ENCODE measurements around the gene PTGFRN. TPM values are rescaled to one million over a fixed set of nuclear protein-coding genes. Genes with fewer than 3 reads are reported as not detected.

The PTGFRN gene
- total and polyA plus RNA-seq, 2 of the 13 experiments (the other 11 are each of a cell fraction or from before 2014, with no cell fraction given), result 3.3 to 11.3 TPM

DNA sequence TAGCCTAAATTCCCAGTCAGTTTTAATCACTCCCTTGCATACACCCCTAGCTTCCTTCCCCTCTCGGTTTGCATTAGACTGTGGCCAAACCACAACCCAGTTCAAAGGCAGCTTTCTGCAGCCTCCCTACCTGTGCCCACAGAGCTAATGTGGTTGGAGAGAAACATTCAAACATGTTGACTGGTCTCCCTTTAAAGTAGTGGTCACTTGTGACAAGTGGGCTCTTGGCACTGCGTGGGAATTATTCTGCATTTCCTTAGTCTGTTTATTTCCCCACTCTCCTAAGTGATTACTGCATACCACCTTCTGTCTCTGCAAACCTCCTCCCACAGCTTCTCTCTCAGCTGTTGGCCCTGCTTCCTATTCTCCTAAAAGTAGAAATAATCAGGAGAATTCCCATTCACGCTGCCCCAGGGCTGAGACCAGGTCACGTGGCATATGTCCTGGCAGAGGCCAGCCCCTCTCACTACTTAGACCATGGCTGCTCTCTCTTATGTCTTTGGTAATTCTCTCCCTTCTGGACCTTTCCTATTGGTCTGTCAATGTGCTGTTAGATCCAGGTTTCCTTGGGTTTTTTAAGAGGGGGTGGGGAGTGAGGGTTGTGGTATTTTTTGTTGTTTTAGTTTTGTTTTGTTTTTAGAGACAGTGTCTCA lies 53.4 kb downstream of the PTGFRN start (continued):
- TF ChIP-seq ZNF225 (CRISPR knock-in tag; IDR thresholded peaks at IDR 0.05) (no peak), ZSCAN29 (CRISPR knock-in tag; conservative IDR thresholded peaks at IDR 0.05) (no peak)

DNA sequence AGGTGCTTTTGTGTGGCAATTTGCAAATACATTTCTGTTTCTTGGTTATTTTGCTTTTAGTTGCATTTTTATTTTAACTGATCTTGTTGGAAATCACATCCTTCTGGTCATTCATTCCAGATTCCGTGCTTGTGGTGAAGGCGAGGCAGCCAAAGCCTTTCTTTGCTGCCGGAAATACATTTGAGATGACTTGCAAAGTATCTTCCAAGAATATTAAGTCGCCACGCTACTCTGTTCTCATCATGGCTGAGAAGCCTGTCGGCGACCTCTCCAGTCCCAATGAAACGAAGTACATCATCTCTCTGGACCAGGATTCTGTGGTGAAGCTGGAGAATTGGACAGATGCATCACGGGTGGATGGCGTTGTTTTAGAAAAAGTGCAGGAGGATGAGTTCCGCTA lies 57.1 kb downstream of the PTGFRN start:
- no peaks in the 10 kb centered on the region for H3K79me2 ChIP-seq (ENCODE audit: insufficient read depth, low read length)
- no peaks in the 10 kb centered on the region for H4K20me1 ChIP-seq (ENCODE audit: insufficient read depth, low read length)
- FAIRE-seq, result no peak
- intact Hi-C loops (cut with micrococcal nuclease; ENCODE audit: unreplicated experiment), result no loop called here
- H3K4me2 ChIP-seq (ENCODE audit: low read depth, low read length), result no peak overlapping the region
- no peaks in the 10 kb centered on the region for H3K9me3 ChIP-seq (ENCODE audit: low read length)
- H3K4me1 ChIP-seq (ENCODE audit: insufficient read depth, low read length), result peaks cover 2% of the 10 kb centered on the region
- H3K9ac ChIP-seq (ENCODE audit: insufficient read depth, low read depth, low read length), result no peak overlapping the region
- ChIA-PET POLR2A (no interaction called here), CTCF (ENCODE audit: low intra/inter-chr PET ratio, low total read pairs) (no interaction called here)
- no peak overlapping the region for H3K4me3 ChIP-seq (replicated peaks in 1 of 3; ENCODE audit: insufficient read depth in 1 of 3, low read depth in 2 of 3, low read length in 3 of 3)
- no TSS peak for BruUV-seq (replicated peaks)
- H3K36me3 ChIP-seq (replicated peaks in 1 of 2; ENCODE audit: control insufficient read depth in 1 of 2, insufficient read depth in 2 of 2, low read length in 2 of 2), result no peaks in the 10 kb centered on the region
- H2AFZ ChIP-seq (ENCODE audit: low read length), result no peak overlapping the region
- no peak for DNase-seq (ENCODE audit: low spot score)
- no peak overlapping the region for H3K27ac ChIP-seq (ENCODE audit: extremely low read length, insufficient read depth, low read length)
- in situ Hi-C loops (cut with HindIII; ENCODE audit: extremely low pct_ligation_motif_present, low pct_unique_long_range_greater_than_20kb), result no loop called here
- 65% methylated on average over 11 of the region's 11 CpGs for WGBS (ENCODE audit: low lambda C conversion rate)
- ATAC-seq, result no peak
- no peaks in the 10 kb centered on the region; a peak in 1 of 5 replicates for H3K27me3 ChIP-seq (ENCODE audit: control insufficient read depth in 1 of 2, insufficient read depth in 2 of 2, low read length in 2 of 2)
- TF ChIP-seq ZBTB10 (CRISPR knock-in tag; IDR thresholded peaks at IDR 0.05; ENCODE audit: borderline replicate concordance) (no peak), ZFP36L1 (CRISPR knock-in tag; IDR thresholded peaks at IDR 0.05) (no peak), NR2F1 (CRISPR knock-in tag; IDR thresholded peaks at IDR 0.05) (no peak), ONECUT2 (CRISPR knock-in tag; IDR thresholded peaks at IDR 0.05) (no peak), KLF12 (CRISPR knock-in tag; IDR thresholded peaks at IDR 0.05; ENCODE audit: borderline replicate concordance) (no peak), SPEN (CRISPR knock-in tag; IDR thresholded peaks at IDR 0.05; ENCODE audit: low read depth) (no peak), SRSF1 (optimal IDR thresholded peaks at IDR 0.05; ENCODE audit: low read depth, low read length) (no peak), ZNF280B (CRISPR knock-in tag; IDR thresholded peaks at IDR 0.05; ENCODE audit: borderline replicate concordance) (no peak), SP2 (CRISPR knock-in tag; IDR thresholded peaks at IDR 0.05) (no peak)
- TF ChIP-seq, protein P1, sequence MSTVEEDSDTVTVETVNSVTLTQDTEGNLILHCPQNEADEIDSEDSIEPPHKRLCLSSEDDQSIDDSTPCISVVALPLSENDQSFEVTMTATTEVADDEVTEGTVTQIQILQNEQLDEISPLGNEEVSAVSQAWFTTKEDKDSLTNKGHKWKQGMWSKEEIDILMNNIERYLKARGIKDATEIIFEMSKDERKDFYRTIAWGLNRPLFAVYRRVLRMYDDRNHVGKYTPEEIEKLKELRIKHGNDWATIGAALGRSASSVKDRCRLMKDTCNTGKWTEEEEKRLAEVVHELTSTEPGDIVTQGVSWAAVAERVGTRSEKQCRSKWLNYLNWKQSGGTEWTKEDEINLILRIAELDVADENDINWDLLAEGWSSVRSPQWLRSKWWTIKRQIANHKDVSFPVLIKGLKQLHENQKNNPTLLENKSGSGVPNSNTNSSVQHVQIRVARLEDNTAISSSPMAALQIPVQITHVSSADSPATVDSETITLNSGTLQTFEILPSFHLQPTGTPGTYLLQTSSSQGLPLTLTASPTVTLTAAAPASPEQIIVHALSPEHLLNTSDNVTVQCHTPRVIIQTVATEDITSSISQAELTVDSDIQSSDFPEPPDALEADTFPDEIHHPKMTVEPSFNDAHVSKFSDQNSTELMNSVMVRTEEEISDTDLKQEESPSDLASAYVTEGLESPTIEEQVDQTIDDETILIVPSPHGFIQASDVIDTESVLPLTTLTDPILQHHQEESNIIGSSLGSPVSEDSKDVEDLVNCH (CRISPR knock-in tag; IDR thresholded peaks at IDR 0.05), result no peak

All from HepG2 (cell line).